Ovary (tissue), 9 donors: Measurements from ENCODE around the gene SCGB1D4. TPM values are rescaled to one million over a fixed set of nuclear protein-coding genes. Genes with fewer than 3 reads are reported as not detected.
"Not testable (repeated sequence)": the region's sequence is repeated elsewhere in the genome, so short reads cannot be mapped to it uniquely, and the experiment has no call there.

Experiments
- DNase-seq, 5 donors: peaks; one replicate each; pipeline ENCODE4 v3.0.0-alpha.2; 2019 to 2020
- H3K27ac ChIP-seq, 2 donors: fragments of 200-600 bp; one replicate each; pipeline versions ENCODE4 v1.5.1 to v1.8.0; 2019 to 2022
- H3K27me3 ChIP-seq: fragments of 200-600 bp; one replicate; pipeline ENCODE4 v1.8.0; 2022
- H3K36me3 ChIP-seq: fragments of 200-600 bp; sonication (generic); one replicate; pipeline ENCODE4 v1.5.1; 2019
- H3K4me1 ChIP-seq: one replicate; pipeline ENCODE4 v1.8.1; 2013; ENCODE audit warnings: mild to moderate bottlenecking, moderate library complexity; ENCODE audit not compliant: insufficient read depth
- H3K4me3 ChIP-seq: fragments of 200-600 bp; sonication (generic); one replicate; pipeline ENCODE4 v1.5.1; 2017
- H3K9me3 ChIP-seq, 2 donors: fragments of 200-600 bp in 1 of 2; sonication (generic) in 1 of 2; one replicate each; pipeline versions ENCODE4 v1.5.1 to v1.8.1; 2013 to 2019; ENCODE audit warnings: mild to moderate bottlenecking in 1 of 2, moderate library complexity in 1 of 2
- CTCF ChIP-seq, 3 donors: fragments of 450-650 bp in 2 of 3; fragments of 200-600 bp in 1 of 3; IDR thresholded peaks; one replicate each; pipeline versions ENCODE4 v1.5.1 to v1.8.0; 2016 to 2022; ENCODE audit warnings: antibody characterized with exemption in 3 of 3, mild to moderate bottlenecking in 1 of 3
- EP300 ChIP-seq: sonication (generic); formaldehyde crosslinking; IDR thresholded peaks from one replicate; pipeline ENCODE4 v1.6.1; 2017; ENCODE audit warnings: antibody characterized with exemption
- POLR2A ChIP-seq: fragments of 450-650 bp; IDR thresholded peaks from one replicate; pipeline ENCODE4 v1.6.1; 2017; ENCODE audit warnings: antibody characterized with exemption, mild to moderate bottlenecking, moderate library complexity
- WGBS, 3 donors: extraction: QIAGEN DNeasy Blood & Tissue Kit in 1 of 3; methylation state at CpG; one replicate each; pipeline versions ENCODE4 v1.1.5 to v1.1.7; 2013 to 2017; 5-methylcytosine and 5-hydroxymethylcytosine counted together
- intact Hi-C, 4 donors: fragments of 100-400 bp; cut with DNase I; formaldehyde crosslinking; loops; one replicate each; pipeline versions ENCODE4 v1.11.0 to v1.15.1; 2022 to 2023
- polyA plus RNA-seq, 2 donors: library from polyadenylated mRNA; stranded (reverse); fragments of 200-250 nt in 1 of 2; fragments of 350-450 nt in 1 of 2; fragmentation: Illumina TruSeq in 1 of 2; extraction: RNeasy Lipid Tissue Mini Kit (QIAGEN cat#74804) in 1 of 2; gene quantifications; one replicate each; pipeline ENCODE4 v1.2.3, GENCODE V29; 2013 to 2014
- total RNA-seq, 7 donors: library from RNA; depleted of rRNA in 2 of 7; stranded (reverse); fragments of >200 nt in 2 of 7; fragmentation: NEBNext Ultra II Directional in 3 of 7; extraction: Animal tissue kit (Norgen Biotek cat#: 25700) in 3 of 7; gene quantifications; one replicate each; pipeline versions ENCODE4 v1.1.0 to v1.2.4, GENCODE V29; 2016 to 2023
- donor health status: DM: no; HTN: no; CAD: no; lungs with moderate emphysema.
- donor health status: DM: no; HTN: no; CAD: no.
- donor health status: Bipolar disorder and iron deficiency.
- donor health status: DM: yes; HTN: yes; CAD: no.
- donor health status: DM: no; HTN: no; CAD: no.
- donor health status: DM: yes; HTN: yes; CAD: no.

SCGB1D4 gene
- total and polyA plus RNA-seq, 9 donors = 1.1 to 25.3 (median 8.5) TPM; not detected in 6

GRCh38 chr11:62340269-62340901 is 41.5 kb upstream of the SCGB1D4 start:
- intact Hi-C loops = no loop called here
- Histone ChIP-seq H3K9me3 (no peaks in the 10 kb centered on the region), H3K4me3 (no peak overlapping the region), H3K27me3 (no peaks in the 10 kb centered on the region), H3K4me1 (peaks cover 5% of the 10 kb centered on the region), H3K36me3 (no peaks in the 10 kb centered on the region), H3K27ac (no peak overlapping the region)
- 40 to 58% (median 42%) methylated on average over 6 of the region's 6 CpGs for WGBS, 3 donors
- peak; percentile 16 to 46 (median 40) for DNase-seq
- TF ChIP-seq CTCF (IDR thresholded peaks at IDR 0.05) (peak in 2 of 3 donors; percentile 21 to 29), POLR2A (no peak)

- H3K27ac ChIP-seq = no peak overlapping the region
- 32 to 43% (median 35%) methylated on average over 1 of the region's 1 CpG for WGBS, 3 donors
Measured at GRCh38 chr11:62338218-62338617, 39.3 kb upstream of the SCGB1D4 start.

GRCh38 chr11:62337303-62338181 is 38.7 kb upstream of the SCGB1D4 start, which contains the start of gene ASRGL1:
TSS of gene ASRGL1 (plus strand) at chr11:62337448. CDS start at chr11:62337978, 530 bp downstream.
- H3K4me1 ChIP-seq = peaks cover 5% of the 10 kb centered on the region
- no peaks in the 10 kb centered on the region for H3K27me3 ChIP-seq
- TF ChIP-seq EP300 (no peak), CTCF (IDR thresholded peaks at IDR 0.05) (no peak), POLR2A (no peak)
- intact Hi-C loops = no loop called here
- DNase-seq = peak; percentile 78 to 88 (median 82)
- WGBS, 3 donors = 1% methylated on average over 68 to 98 of the region's 98 CpGs
- H3K27ac ChIP-seq = no peak within 1 kb of the TSS
- H3K9me3 ChIP-seq = no peaks in the 10 kb centered on the region
- H3K4me3 ChIP-seq = peak within 1 kb of the TSS; percentile 46
- H3K36me3 ChIP-seq = no peaks in the 10 kb centered on the region

More at GRCh38 chr11:62338218-62338617, 39.3 kb upstream of the SCGB1D4 start:
- intact Hi-C loops = no loop called here
- no peaks in the 10 kb centered on the region for H3K36me3 ChIP-seq
- H3K4me1 ChIP-seq = peaks cover 5% of the 10 kb centered on the region
- no peaks in the 10 kb centered on the region for H3K27me3 ChIP-seq
- TF ChIP-seq POLR2A (no peak), CTCF (IDR thresholded peaks at IDR 0.05) (no peak)
- DNase-seq = no peak
- peak overlapping the region; percentile 46 for H3K4me3 ChIP-seq
- H3K9me3 ChIP-seq = no peaks in the 10 kb centered on the region

GRCh38 chr11:62336949-62337302 is 38.1 kb upstream of the SCGB1D4 start:
- H3K4me1 ChIP-seq, H3K27me3 ChIP-seq, H3K9me3 ChIP-seq, DNase-seq, intact Hi-C loops, H3K27ac ChIP-seq, H3K36me3 ChIP-seq: not testable (repeated sequence)
- 57 to 65% (median 64%) methylated on average over 19 of the region's 19 CpGs for WGBS, 3 donors
- H3K4me3 ChIP-seq = peak overlapping the region; percentile 46

GRCh38 chr11:62333768-62334167 is 34.9 kb upstream of the SCGB1D4 start:
- H3K27ac ChIP-seq = no peak overlapping the region
- intact Hi-C loops = no loop called here
- H3K36me3 ChIP-seq = no peaks in the 10 kb centered on the region
- no peak for TF ChIP-seq EP300
- TF ChIP-seq POLR2A = no peak
- TF ChIP-seq CTCF (IDR thresholded peaks at IDR 0.05) = no peak
- no peak overlapping the region for H3K4me3 ChIP-seq
- 70 to 77% (median 70%) methylated on average over 5 of the region's 5 CpGs for WGBS, 3 donors
- H3K4me1 ChIP-seq = peaks cover 5% of the 10 kb centered on the region
- no peaks in the 10 kb centered on the region for H3K27me3 ChIP-seq
- no peak for DNase-seq
- no peaks in the 10 kb centered on the region for H3K9me3 ChIP-seq

GRCh38 chr11:62331264-62331663 is 32.4 kb upstream of the SCGB1D4 start:
- H3K4me3 ChIP-seq, intact Hi-C loops, H3K27ac ChIP-seq, H3K4me1 ChIP-seq, H3K27me3 ChIP-seq, DNase-seq, H3K9me3 ChIP-seq, H3K36me3 ChIP-seq: not testable (repeated sequence)
- 74 to 93% (median 82%) methylated on average over 3 of the region's 3 CpGs for WGBS, 3 donors

GRCh38 chr11:62327541-62327940 is 28.7 kb upstream of the SCGB1D4 start:
- H3K27me3 ChIP-seq, H3K9me3 ChIP-seq, intact Hi-C loops, H3K4me3 ChIP-seq, H3K36me3 ChIP-seq, H3K4me1 ChIP-seq, DNase-seq, H3K27ac ChIP-seq: not testable (repeated sequence)
- WGBS, 3 donors = 85 to 91% (median 87%) methylated on average over 14 of the region's 14 CpGs
